Measurements from ENCODE around the gene SERINC5.

The SERINC5 gene

GRCh38 chr5:80152778-80153177 lies 103.1 kb downstream of the SERINC5 start:
- no peak for DNase-seq (ENCODE audit: low read depth)
- H3K4me3 ChIP-seq (replicated peaks; ENCODE audit: low read depth, low read length) = no peak overlapping the region
- no peak for TF ChIP-seq CTCF (IDR thresholded peaks at IDR 0.05; ENCODE audit: low read length, missing control alignments)

GRCh38 chr5:80151890-80152289 lies 104.0 kb downstream of the SERINC5 start:
- no peak for TF ChIP-seq CTCF (IDR thresholded peaks at IDR 0.05; ENCODE audit: low read length, missing control alignments)
- no peak for DNase-seq (ENCODE audit: low read depth)
- no peak overlapping the region for H3K4me3 ChIP-seq (replicated peaks; ENCODE audit: low read depth, low read length)

- TF ChIP-seq CTCF (IDR thresholded peaks at IDR 0.05; ENCODE audit: low read length, missing control alignments) = no peak
- H3K4me3 ChIP-seq (replicated peaks; ENCODE audit: low read depth, low read length) = no peak overlapping the region
- DNase-seq (ENCODE audit: low read depth) = no peak
Measured at GRCh38 chr5:80150731-80151130, 105.1 kb downstream of the SERINC5 start.

- H3K4me3 ChIP-seq (replicated peaks; ENCODE audit: low read depth, low read length) = no peak overlapping the region
- no peak for TF ChIP-seq CTCF (IDR thresholded peaks at IDR 0.05; ENCODE audit: low read length, missing control alignments)
Measured at GRCh38 chr5:80149161-80149609, 106.7 kb downstream of the SERINC5 start.

GRCh38 chr5:80147119-80147815 lies 108.6 kb downstream of the SERINC5 start:
- no peak for TF ChIP-seq CTCF (IDR thresholded peaks at IDR 0.05; ENCODE audit: low read length, missing control alignments)
- no peak for DNase-seq (ENCODE audit: low read depth)
- no peak overlapping the region for H3K4me3 ChIP-seq (replicated peaks; ENCODE audit: low read depth, low read length)

More at GRCh38 chr5:80149161-80149609, 106.7 kb downstream of the SERINC5 start:
- DNase-seq (ENCODE audit: low read depth) = no peak

- no peak overlapping the region for H3K4me3 ChIP-seq (replicated peaks; ENCODE audit: low read depth, low read length)
- no peak for DNase-seq (ENCODE audit: low read depth)
- TF ChIP-seq CTCF (IDR thresholded peaks at IDR 0.05; ENCODE audit: low read length, missing control alignments) = no peak
Measured at GRCh38 chr5:80146046-80146445, 109.8 kb downstream of the SERINC5 start.

GRCh38 chr5:80143491-80143890 lies 112.4 kb downstream of the SERINC5 start:
- H3K4me3 ChIP-seq (replicated peaks; ENCODE audit: low read depth, low read length) = no peak overlapping the region
- TF ChIP-seq CTCF (IDR thresholded peaks at IDR 0.05; ENCODE audit: low read length, missing control alignments) = no peak
- DNase-seq (ENCODE audit: low read depth) = no peak
